HG03442 (cell line): ENCODE results near the gene GPC6.
"Not testable (repeated sequence)": the region's sequence is repeated elsewhere in the genome, so short reads cannot be mapped to it uniquely, and the experiment has no call there.

Experiments used
- ATAC-seq: cut with Tn5 transposase; IDR thresholded peaks from one replicate; pipeline ENCODE4 v1.9.1; 2021; ENCODE audit warnings: mild to moderate bottlenecking, moderate library complexity; ENCODE audit not compliant: unreplicated experiment

Gene GPC6

DNA sequence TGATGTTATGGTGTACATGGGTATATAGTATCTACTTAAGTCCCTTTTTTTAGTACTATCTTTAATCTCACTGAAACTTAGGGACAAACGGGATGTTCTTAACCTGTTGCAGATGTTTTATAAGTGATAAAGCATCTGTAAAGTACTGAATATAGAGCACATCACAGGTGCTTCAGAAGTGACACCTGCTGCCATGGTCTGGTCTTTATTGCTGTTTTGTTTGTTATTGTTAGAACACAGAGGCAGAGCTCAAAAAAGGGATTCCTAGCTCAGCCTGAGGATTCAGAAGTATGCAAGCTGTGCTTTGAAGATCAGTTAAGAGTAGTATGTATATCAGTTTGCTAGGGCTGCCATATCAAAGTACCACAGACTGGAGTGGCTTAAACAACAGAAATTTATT is 1033.4 kb downstream of the GPC6 start:
- ATAC-seq = no peak

- ATAC-seq = no peak
Observed at GRCh38 chr13:94261163-94261562, 1034.6 kb downstream of the GPC6 start.

- ATAC-seq = no peak
Observed at GRCh38 chr13:94263038-94263437, 1036.4 kb downstream of the GPC6 start.

GRCh38 chr13:94267581-94268366 is 1041.2 kb downstream of the GPC6 start:
- ATAC-seq = no peak

DNA sequence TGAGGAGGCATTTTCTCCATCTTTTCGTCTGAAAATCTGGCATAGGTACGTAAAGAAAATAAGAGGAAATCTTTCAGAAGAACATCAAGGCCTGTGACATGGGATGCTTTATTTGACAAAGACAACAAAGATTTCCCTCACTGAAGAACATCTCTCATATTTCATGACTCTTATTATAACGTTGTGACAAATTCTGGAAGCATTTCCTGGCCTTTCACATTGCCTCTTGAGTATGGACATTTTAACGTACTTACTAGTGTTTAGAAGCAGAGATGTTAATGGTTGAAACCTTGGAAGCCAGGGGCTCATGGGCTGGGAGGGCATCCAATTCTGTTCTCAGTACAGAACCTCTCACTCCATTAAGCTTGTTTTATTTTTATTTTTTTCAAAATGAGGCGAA is 1042.1 kb downstream of the GPC6 start:
- no peak for ATAC-seq

DNA sequence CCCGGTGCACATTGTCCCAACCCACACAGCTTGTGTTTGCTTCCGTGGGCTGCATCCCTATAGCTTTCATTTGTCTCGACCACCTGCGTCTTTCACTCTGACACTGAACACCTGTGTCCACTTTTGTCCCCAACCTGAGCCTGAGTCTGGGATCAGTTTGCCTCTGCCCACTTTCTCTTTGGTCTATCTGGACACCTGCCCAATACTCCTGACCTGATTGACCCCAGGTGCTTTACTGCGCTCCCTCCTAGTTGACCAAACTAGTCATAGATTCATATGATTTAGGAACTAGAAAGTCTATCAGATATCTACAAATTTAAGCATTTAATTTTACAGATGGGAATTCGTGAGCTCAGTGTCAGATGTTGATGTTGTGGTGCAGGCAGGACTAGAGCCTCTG is 1043.0 kb downstream of the GPC6 start:
- ATAC-seq = no peak

GRCh38 chr13:94270556-94270955 is 1043.9 kb downstream of the GPC6 start:
- no peak for ATAC-seq

DNA sequence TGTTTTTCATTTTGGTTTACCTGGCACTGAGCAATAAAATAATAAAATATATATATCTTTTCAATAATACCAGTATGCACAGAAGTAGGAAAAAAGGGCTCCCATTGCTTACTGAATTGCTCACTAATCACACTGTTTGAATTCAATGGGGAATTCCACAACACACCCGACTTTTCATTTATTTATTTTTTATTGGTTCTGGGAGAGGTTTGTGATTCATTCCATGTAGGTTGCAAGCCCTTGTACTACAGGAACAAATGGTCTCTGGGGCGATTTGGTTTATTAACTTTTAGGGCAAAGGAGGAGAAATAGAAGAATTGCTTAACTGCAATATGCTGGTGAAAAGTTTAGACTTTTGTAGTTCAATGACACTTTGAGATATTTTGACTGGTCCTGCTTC is 1045.4 kb downstream of the GPC6 start:
- ATAC-seq = no peak

- no peak for ATAC-seq
Observed at GRCh38 chr13:94280349-94280748, 1053.7 kb downstream of the GPC6 start.

GRCh38 chr13:94280845-94281244 is 1054.2 kb downstream of the GPC6 start:
- ATAC-seq = no peak

DNA sequence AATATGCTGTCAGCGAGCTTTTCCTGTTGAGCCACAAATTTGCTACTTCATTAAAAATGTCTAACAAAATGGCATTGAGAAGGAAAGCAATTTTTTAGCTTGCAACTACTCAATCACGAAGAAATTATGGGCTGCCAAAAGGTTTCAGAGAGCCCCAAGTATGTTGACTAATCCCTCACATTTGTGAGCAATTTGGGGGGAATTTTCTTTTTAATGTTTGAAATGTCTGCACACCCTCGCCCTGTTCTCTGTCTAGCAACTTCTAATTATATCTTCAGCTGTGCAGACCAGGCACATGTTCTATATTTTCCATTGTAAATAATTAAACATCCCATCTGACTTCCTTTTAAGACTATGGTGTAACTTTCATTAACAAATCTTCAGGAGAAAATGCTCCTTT is 1060.0 kb downstream of the GPC6 start:
- ATAC-seq = no peak

DNA sequence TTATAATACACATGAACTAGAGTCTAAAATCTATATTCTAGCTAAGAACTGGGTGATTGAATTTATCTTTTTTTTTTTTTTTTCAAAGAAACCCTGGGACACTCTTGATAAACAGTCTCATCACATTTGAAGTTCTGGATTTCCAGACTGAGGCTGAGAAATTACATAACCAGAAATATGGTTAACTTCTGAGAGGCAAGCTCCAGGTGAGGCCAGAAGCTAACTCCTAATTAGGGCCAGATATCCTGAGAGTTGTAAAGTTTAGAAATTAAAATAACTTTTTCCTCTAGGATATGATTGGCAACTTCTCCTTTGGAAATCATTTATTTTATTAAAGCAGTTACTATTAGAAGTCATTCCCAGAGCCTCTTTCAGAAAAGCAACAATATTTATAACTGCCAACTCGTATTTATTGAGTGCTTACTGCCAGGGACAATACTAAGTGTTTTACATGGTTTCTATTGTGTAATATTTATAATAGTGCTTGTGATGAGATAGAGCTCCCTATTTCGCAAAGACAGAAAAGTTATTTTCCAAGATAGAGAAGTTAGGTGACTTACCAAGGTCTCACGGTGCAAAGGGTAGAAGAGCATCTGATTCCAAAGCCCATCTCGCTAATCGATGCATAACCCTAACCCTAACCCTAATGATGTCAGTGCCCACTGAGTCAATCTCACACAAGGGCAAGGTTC is 1065.2 kb downstream of the GPC6 start:
- ATAC-seq = no peak

GRCh38 chr13:94292323-94292640 is 1065.7 kb downstream of the GPC6 start:
- no peak for ATAC-seq

- ATAC-seq = no peak
Observed at GRCh38 chr13:94296471-94296870, 1069.9 kb downstream of the GPC6 start.

GRCh38 chr13:94298346-94298745 is 1071.7 kb downstream of the GPC6 start:
- ATAC-seq = no peak

- no peak for ATAC-seq
Observed at GRCh38 chr13:94300401-94300800, 1073.8 kb downstream of the GPC6 start.

- ATAC-seq = no peak
Observed at GRCh38 chr13:94301487-94301886, 1074.9 kb downstream of the GPC6 start.

DNA sequence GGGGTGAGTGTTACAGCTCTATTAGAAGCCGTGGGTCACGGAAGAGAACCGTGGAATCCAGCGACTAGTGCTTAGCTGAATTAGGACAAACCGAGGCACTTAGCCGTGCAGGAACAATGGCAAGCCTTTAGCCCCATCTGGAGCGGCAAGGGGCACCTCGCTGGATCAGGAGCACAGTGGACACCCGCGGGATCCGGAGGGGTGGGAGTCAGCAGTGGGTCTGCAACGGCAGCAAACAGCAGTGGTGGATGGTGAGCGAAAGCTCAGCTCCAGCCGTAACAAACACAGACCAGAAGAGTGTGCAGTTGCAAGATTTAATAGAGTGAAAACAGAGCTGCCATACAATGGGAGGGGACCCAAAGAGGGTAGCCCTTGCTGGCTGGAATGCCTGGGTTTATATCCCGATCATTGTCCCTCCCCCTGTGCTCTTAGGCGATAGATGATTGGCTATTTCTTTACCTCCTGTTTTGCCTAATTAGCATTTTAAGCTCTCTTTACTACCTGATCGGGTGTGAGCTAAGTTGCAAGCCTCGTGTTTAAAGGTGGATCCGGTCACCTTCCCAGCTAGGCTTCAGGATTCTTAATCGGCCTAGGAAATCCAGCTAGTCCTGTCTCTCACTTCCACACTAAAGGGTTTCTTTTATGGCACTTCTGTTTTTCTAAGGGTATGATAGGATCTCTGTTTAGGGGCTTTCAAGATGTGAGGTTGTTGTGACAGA is 1076.4 kb downstream of the GPC6 start:
- not testable (repeated sequence) for ATAC-seq

GRCh38 chr13:94303644-94304174 is 1077.1 kb downstream of the GPC6 start:
- no peak for ATAC-seq

DNA sequence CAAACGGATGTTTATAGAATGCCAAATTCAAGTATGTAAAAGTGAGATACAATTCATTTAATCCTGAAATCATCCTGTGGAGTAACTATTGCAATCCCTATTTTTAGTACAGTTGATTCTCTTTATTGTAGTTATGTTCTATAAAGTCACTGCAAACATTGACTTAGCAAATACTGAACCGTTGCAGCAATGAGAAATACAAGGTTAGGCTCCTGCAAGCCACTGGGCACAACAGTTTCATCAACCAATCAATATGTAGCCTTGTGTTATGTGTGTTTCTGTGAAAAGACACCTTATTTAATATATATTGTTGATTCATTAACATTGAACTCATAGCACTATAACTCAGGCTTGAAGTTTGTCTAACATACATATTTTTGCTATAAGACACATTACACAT is 1078.4 kb downstream of the GPC6 start:
- no peak for ATAC-seq

DNA sequence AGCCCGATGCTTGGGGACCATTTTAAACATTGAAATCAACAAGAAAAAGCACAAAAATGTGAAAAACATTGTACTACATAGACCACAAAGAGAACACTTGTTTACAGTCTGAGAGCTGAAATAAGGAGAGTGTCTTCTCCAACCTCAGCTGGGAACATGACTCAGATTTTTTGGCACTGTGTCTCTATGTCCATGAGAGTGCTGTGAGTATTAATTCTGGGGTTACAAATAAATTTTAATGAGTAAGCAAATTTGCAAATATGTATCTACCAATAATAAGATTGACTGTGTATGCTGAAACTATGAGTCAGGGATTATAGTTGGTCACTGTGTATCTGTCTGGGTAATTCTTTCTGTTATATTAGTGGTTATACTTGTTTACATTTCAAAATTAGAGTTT is 1078.9 kb downstream of the GPC6 start:
- no peak for ATAC-seq

- no peak for ATAC-seq
Observed at GRCh38 chr13:94305934-94306333, 1079.3 kb downstream of the GPC6 start.
